D721Med (cell line): ENCODE measurements around the gene MUC4.

Experiments used
- DNase-seq: peaks from one replicate; pipeline ENCODE4 v3.0.0; 2011; ENCODE audit warnings: low spot score; ENCODE audit not compliant: insufficient read length
- FAIRE-seq: peaks from 2 replicates; lab custom pipeline; 2011; peaks lifted over from hg19 to GRCh38; lab: Jason Lieb, UNC
- CTCF ChIP-seq: IDR thresholded peaks from 2 replicates; pipeline ENCODE4 v1.5.1; 2012; ENCODE audit warnings: mild to moderate bottlenecking, control low read depth; ENCODE audit not compliant: insufficient read depth; ENCODE audit errors: missing control alignments

MUC4 gene

GRCh38 chr3:195704433-195704999, 107.2 kb downstream of the MUC4 start:
- FAIRE-seq, result no peak
- TF ChIP-seq CTCF, result no peak
- no peak for DNase-seq

- DNase-seq (no peak), FAIRE-seq (no peak)
- TF ChIP-seq CTCF, result no peak
These were observed 108.0 kb downstream of the MUC4 start for GRCh38 chr3:195703776-195704175.

- DNase-seq (no peak), FAIRE-seq (no peak)
- TF ChIP-seq CTCF, result no peak
These were observed 110.5 kb downstream of the MUC4 start for GRCh38 chr3:195701042-195701915.

GRCh38 chr3:195700319-195700718, 111.4 kb downstream of the MUC4 start:
- no peak for FAIRE-seq
- TF ChIP-seq CTCF, result no peak
- no peak for DNase-seq

- FAIRE-seq (no peak), DNase-seq (no peak)
- TF ChIP-seq CTCF, result no peak
These were observed 111.9 kb downstream of the MUC4 start for GRCh38 chr3:195699860-195700259.

GRCh38 chr3:195699388-195699771, 112.3 kb downstream of the MUC4 start:
- no peak for TF ChIP-seq CTCF

GRCh38 chr3:195698647-195699387, 112.9 kb downstream of the MUC4 start:
- FAIRE-seq, result no peak
- no peak for DNase-seq
- no peak for TF ChIP-seq CTCF

More at GRCh38 chr3:195699388-195699771, 112.3 kb downstream of the MUC4 start:
- FAIRE-seq, result no peak
- no peak for DNase-seq
